Sigmoid colon (tissue), 4 donors: ENCODE measurements around the gene ABO.

Experiments used
- EP300 ChIP-seq, 4 donors: sonication (generic); formaldehyde crosslinking; IDR thresholded peaks; one replicate each; pipeline ENCODE4 v1.6.1; 2017; ENCODE audit warnings: antibody characterized with exemption in 4 of 4
- POLR2A ChIP-seq, 2 donors: fragments of 450-650 bp; IDR thresholded peaks; one replicate each; pipeline ENCODE4 v1.6.1; 2016; ENCODE audit warnings: antibody characterized with exemption in 2 of 2, mild to moderate bottlenecking in 2 of 2, moderate library complexity in 2 of 2
- POLR2AphosphoS5 ChIP-seq, 4 donors: sonication (generic); formaldehyde crosslinking; IDR thresholded peaks; one replicate each; pipeline ENCODE4 v1.6.1; 2017; ENCODE audit warnings: antibody characterized with exemption in 4 of 4
- TF ChIP-seq, protein P1 (sequence below), 4 experiments: fragments of 450-650 bp in 3 of 4; fragments of 200-600 bp in 1 of 4; IDR thresholded peaks; one replicate each; pipeline ENCODE4 v1.5.1; 2016 to 2019; ENCODE audit warnings: antibody characterized with exemption in 4 of 4, mild to moderate bottlenecking in 3 of 4, moderate library complexity in 2 of 4

DNA sequence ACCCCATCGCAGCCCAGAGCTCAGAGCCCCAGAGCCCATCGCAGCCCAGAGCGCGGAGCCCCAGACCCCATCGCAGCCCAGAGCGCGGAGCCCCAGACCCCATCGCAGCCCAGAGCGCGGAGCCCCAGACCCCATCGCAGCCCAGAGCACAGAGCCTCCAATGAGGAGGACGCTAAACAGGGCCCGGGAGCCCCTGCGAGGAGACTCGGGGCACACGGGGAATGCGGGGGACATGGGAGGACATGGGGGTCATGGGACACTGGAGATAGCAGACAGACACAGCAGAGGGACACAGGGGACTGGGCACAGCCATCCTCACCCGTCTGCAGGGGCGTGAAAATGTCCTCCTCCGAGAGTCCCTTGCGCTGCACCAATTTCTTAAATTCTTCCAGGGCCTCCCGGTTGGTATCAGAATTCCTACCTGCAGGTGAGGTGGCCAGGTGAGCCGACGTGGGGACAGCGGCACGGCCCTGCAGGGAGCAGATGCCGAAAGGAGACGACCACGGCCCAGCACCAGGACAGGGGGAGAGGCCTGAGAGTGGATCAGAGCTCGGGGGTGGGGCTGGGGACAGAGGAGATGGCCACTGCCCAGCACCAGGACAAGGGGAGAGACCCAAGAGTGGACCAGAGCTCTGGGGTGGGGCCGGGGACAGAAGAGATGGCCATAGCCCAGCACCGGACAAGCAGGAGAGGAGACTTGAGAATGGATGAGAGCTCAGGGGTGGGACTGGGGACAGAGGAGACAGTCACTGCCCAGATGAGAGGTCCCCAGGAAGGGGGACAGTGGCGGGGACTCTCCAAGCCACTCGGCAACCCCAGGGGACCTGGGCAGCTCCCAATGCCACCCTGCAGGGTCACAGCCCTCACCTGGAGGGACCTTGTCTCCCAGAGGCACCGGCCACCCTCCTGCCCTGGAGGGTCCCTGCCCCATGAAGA is 68.7 kb downstream of the ABO start:
- TF ChIP-seq, protein P1, sequence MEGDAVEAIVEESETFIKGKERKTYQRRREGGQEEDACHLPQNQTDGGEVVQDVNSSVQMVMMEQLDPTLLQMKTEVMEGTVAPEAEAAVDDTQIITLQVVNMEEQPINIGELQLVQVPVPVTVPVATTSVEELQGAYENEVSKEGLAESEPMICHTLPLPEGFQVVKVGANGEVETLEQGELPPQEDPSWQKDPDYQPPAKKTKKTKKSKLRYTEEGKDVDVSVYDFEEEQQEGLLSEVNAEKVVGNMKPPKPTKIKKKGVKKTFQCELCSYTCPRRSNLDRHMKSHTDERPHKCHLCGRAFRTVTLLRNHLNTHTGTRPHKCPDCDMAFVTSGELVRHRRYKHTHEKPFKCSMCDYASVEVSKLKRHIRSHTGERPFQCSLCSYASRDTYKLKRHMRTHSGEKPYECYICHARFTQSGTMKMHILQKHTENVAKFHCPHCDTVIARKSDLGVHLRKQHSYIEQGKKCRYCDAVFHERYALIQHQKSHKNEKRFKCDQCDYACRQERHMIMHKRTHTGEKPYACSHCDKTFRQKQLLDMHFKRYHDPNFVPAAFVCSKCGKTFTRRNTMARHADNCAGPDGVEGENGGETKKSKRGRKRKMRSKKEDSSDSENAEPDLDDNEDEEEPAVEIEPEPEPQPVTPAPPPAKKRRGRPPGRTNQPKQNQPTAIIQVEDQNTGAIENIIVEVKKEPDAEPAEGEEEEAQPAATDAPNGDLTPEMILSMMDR (IDR thresholded peaks at IDR 0.05), result no peak
- TF ChIP-seq POLR2A (IDR thresholded peaks at IDR 0.05) (no peak), POLR2AphosphoS5 (IDR thresholded peaks at IDR 0.05) (no peak), EP300 (IDR thresholded peaks at IDR 0.05) (no peak)
